ENCODE data around the gene TSPAN10.

TSPAN10 gene
- 0 to 1.1 (median 0.33) reads per million in 9 experiments for total RNA-seq

- Mint-ChIP-seq H3K4me3 (peak within 1 kb of the TSS; percentile 82 to 85), H3K27ac (peak within 1 kb of the TSS; percentile 84 to 92), H3K27me3 (no peaks in the 10 kb centered on the region), H3K36me3 (ENCODE audit: insufficient read depth) (no peaks in the 10 kb centered on the region), H3K9me3 (no peaks in the 10 kb centered on the region), H3K4me1 (ENCODE audit: low read depth in 2 of 2) (peaks cover 11 to 14% of the 10 kb centered on the region in 2 donors)
- DNase-seq (peak; percentile 68 to 75 (median 72)), ATAC-seq (replicated peaks) (peak; percentile 92)
These were observed at the start of gene TSPAN10, which contains the start of gene NPLOC4 for GRCh38 chr17:81636505-81637288. TSPAN10 (plus strand) TSS chr17:81637196; CDS start chr17:81642413, 5,217 bp downstream. NPLOC4 (minus strand) TSS chr17:81637112; CDS start chr17:81636930, 182 bp downstream.

DNA sequence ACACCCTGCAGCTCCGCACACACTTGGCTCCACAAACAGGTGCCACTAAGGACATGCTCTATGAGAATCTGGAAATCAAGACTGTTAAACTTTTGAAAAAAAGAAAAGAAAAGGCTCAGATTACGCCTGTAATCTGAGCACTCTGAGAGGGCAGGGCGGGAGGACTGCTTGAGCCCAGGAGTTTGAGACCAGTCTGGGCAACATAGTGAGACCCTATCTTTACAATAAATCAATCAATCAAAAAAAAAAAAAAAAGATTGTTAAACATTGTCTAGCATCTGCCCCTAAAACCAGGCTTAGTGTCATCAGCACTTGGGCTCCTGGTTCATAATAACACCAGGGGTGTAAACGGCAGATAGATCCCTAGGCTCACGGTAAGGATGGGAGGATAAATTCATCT is 47.4 kb upstream of the TSPAN10 start:
- Mint-ChIP-seq H3K27ac (no peak overlapping the region), H3K27me3 (no peaks in the 10 kb centered on the region), H3K4me3 (no peak overlapping the region), H3K9me3 (no peaks in the 10 kb centered on the region), H3K4me1 (ENCODE audit: low read depth in 2 of 2) (no peaks in the 10 kb centered on the region), H3K36me3 (ENCODE audit: insufficient read depth) (peaks cover 85% of the 10 kb centered on the region)
- ATAC-seq (replicated peaks) (no peak), DNase-seq (no peak)

DNA sequence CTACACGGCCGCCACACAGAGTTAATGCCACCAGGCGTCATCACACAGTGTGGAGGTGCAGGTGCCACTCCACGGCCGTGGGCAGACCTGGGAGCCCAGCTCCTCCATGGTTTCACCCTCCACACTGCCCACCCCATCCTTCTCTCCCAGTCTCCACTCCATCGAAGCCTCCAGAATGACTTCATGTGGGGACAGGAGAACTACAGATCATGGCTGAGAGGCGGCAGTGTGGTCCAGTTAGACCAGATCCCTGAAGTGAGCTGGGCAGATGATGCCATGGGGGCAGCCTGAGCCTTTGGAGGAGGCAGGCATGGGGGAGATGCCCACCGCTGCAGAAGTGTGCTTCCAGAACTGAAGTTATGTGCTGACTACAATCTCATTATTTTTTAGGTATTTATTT is 46.9 kb upstream of the TSPAN10 start:
- H3K27ac Mint-ChIP-seq = no peak overlapping the region
- no peaks in the 10 kb centered on the region for H3K4me1 Mint-ChIP-seq (ENCODE audit: low read depth in 2 of 2)
- no peak for DNase-seq
- peaks cover 88% of the 10 kb centered on the region for H3K36me3 Mint-ChIP-seq (ENCODE audit: insufficient read depth)
- H3K27me3 Mint-ChIP-seq = no peaks in the 10 kb centered on the region
- H3K4me3 Mint-ChIP-seq = no peak overlapping the region
- H3K9me3 Mint-ChIP-seq = no peaks in the 10 kb centered on the region
- ATAC-seq (replicated peaks) = no peak

DNA sequence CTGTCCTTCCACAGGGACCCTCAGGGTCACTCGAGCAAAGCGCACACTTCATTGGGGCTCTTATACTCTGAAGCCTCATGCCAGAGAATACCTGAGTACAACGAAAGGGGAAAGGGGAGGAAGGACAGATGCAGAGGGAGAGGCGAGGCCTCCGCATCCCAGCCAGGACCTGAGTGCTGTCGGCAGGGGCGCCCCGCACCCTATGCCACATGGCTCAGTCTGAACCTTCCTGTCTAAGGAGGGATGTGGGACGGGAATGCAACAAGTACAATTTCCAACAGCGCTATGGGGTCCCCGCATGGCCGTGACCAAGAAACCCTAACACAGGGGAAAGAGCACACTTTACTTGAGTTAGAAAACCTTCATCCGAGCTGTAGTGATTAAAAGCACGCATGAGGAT is 45.0 kb upstream of the TSPAN10 start:
- peaks cover 90% of the 10 kb centered on the region for H3K36me3 Mint-ChIP-seq (ENCODE audit: insufficient read depth)
- H3K27me3 Mint-ChIP-seq = no peaks in the 10 kb centered on the region
- H3K4me3 Mint-ChIP-seq = no peak overlapping the region
- H3K4me1 Mint-ChIP-seq (ENCODE audit: low read depth in 2 of 2) = no peaks in the 10 kb centered on the region
- H3K9me3 Mint-ChIP-seq = no peaks in the 10 kb centered on the region
- ATAC-seq (replicated peaks) (no peak), DNase-seq (no peak)
- no peak overlapping the region for H3K27ac Mint-ChIP-seq

DNA sequence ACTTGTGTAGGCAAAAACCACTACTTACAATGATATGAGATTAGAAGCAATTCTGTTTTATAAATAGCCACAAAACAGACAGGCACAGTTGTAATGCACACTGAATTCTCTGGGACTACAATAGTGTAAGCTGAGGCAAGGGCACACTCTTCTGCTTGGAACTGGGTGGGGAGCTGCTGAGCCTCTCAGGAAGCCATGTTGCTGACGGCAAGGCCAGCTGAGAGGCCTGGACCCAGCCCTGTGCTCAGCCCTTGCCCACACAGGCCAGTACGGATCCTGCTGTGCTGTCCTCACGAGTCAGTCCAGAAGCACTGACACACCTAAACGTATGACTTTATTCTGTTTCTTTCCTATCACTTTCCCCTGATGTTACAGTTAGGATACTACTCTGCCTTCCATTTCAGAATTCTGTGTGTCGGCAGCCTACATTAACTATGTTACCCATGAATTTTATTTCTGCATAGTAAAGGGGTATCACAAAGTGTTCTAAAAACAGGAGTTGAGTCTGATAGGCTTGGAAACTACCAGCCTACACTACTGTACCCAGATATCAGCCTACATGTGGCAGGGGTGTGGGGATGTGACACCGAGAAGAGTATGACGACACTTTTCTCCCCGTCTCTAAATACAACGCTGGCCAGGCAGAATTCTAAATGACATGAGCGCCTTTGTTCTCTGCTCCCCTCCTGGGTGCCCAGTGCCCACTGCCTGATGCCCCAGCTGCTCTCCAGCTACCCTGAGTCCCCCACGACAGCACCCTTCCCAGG is 43.7 kb upstream of the TSPAN10 start:
- Mint-ChIP-seq H3K9me3 (no peaks in the 10 kb centered on the region), H3K4me3 (no peak overlapping the region), H3K4me1 (ENCODE audit: low read depth in 2 of 2) (peaks cover 0 to 3% of the 10 kb centered on the region in 2 donors), H3K27ac (no peak overlapping the region), H3K36me3 (ENCODE audit: insufficient read depth) (peaks cover 90% of the 10 kb centered on the region), H3K27me3 (no peaks in the 10 kb centered on the region)
- ATAC-seq (replicated peaks) (no peak), DNase-seq (no peak)

- ATAC-seq (replicated peaks) (no peak), DNase-seq (no peak)
- Mint-ChIP-seq H3K9me3 (no peaks in the 10 kb centered on the region), H3K4me3 (no peak overlapping the region), H3K27me3 (no peaks in the 10 kb centered on the region), H3K4me1 (ENCODE audit: low read depth in 2 of 2) (peaks cover 5 to 13% of the 10 kb centered on the region in 2 donors), H3K36me3 (ENCODE audit: insufficient read depth) (peaks cover 75% of the 10 kb centered on the region), H3K27ac (no peak overlapping the region)
These were observed 37.1 kb upstream of the TSPAN10 start for GRCh38 chr17:81599719-81600486.

DNA sequence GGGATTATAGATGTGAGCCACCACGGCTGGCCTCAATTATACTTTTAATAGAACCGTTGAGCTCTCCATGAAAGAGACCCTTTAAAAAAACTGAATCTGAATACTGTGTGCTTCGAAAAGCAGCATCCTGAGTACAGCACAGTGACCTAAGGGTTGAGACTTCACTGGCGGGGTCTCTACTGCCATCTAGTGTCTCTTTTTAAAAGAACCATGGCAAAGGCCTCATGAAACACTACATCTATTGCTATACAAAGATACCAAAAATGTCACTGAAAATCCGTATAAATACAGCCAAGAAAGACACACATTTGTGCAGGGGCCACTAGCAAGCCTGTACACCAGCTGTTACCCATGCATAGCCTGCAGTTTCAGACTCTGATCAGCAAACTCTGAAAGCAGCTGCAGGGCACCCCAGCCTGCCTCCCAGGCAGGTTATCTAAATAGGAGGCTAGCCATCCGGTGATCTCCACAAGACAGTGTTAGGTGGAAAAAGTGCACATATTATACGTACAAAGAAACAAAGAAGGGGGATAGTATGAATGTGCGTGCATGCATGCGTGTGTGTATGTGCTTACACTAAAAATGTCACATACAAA is 35.4 kb upstream of the TSPAN10 start:
- ATAC-seq (replicated peaks) (peak; percentile 89), DNase-seq (peak; percentile 40 to 48 (median 47))
- Mint-ChIP-seq H3K27ac (peak overlapping the region; percentile 34 to 76), H3K4me1 (ENCODE audit: low read depth in 2 of 2) (peaks cover 5 to 13% of the 10 kb centered on the region in 2 donors), H3K27me3 (no peaks in the 10 kb centered on the region), H3K9me3 (no peaks in the 10 kb centered on the region), H3K4me3 (no peak overlapping the region), H3K36me3 (ENCODE audit: insufficient read depth) (peaks cover 75% of the 10 kb centered on the region)

DNA sequence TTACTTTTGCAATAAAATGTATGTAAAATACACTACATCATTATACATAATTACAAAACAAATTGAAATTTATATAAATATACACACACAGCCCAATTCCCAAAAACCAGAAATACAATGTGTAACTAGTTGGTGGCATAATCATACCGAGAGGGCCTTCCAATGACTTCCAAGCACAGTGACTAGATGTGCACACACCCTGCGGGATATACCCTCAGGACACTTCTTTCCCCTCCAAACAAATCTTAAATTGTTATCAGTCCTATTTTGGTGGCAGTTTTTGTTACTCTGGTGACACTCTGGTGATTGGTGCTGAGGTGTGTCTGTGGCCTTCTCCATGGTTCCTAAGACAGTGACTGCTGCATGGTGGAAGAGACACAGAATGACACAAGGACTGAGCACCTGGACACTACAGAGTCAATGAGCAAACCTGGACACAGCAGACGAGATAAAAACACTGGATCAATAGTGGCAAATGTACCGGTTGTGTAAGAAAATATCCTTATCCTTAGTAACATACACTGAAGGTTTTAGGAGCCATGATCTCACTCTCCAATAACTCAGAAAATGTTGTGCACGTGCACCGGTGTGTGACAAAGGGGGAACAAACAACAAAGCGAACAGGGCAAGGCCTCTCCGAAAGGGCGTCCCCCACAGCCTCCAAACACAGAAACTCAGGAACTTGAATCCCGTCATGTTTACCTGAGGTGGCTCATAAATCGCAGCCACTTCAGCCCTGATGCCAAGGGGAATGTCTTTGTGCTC is 33.0 kb upstream of the TSPAN10 start:
- no peak overlapping the region for H3K27ac Mint-ChIP-seq
- no peak for DNase-seq
- no peaks in the 10 kb centered on the region for H3K27me3 Mint-ChIP-seq
- no peaks in the 10 kb centered on the region for H3K9me3 Mint-ChIP-seq
- H3K4me1 Mint-ChIP-seq (ENCODE audit: low read depth in 2 of 2) = peaks cover 5 to 7% of the 10 kb centered on the region in 2 donors
- peaks cover 71% of the 10 kb centered on the region for H3K36me3 Mint-ChIP-seq (ENCODE audit: insufficient read depth)
- no peak overlapping the region for H3K4me3 Mint-ChIP-seq
- no peak for ATAC-seq (replicated peaks)

DNA sequence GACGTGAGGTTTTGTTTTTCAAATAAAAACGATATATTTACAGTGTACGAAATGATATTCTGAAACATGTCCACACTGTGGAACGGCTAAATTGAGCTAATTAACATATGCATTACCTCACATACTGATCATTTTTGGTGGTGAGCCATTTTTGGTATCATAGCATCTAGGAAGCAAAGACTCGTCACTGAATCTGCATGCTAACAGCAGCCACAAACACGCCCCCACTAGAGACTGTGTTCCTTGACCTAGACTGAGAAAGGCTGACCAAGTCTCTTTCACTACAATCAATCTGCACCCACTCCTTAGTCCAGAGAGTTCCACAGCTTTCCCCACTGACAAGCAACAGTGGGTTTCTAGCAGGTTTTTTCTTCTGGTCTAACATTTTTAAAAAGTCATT is 29.6 kb upstream of the TSPAN10 start:
- DNase-seq (no peak), ATAC-seq (replicated peaks) (no peak)
- no peaks in the 10 kb centered on the region for H3K27me3 Mint-ChIP-seq
- H3K4me1 Mint-ChIP-seq (ENCODE audit: low read depth in 2 of 2) = peaks cover 0 to 6% of the 10 kb centered on the region in 2 donors
- H3K4me3 Mint-ChIP-seq = no peak overlapping the region
- no peak overlapping the region for H3K27ac Mint-ChIP-seq
- peaks cover 66% of the 10 kb centered on the region for H3K36me3 Mint-ChIP-seq (ENCODE audit: insufficient read depth)
- H3K9me3 Mint-ChIP-seq = no peaks in the 10 kb centered on the region

- Mint-ChIP-seq H3K27me3 (no peaks in the 10 kb centered on the region), H3K4me3 (no peak overlapping the region), H3K4me1 (ENCODE audit: low read depth in 2 of 2) (peaks cover 0 to 6% of the 10 kb centered on the region in 2 donors), H3K36me3 (ENCODE audit: insufficient read depth) (peaks cover 72% of the 10 kb centered on the region), H3K27ac (no peak overlapping the region), H3K9me3 (no peaks in the 10 kb centered on the region)
- ATAC-seq (replicated peaks) (no peak), DNase-seq (no peak)
These were observed 28.9 kb upstream of the TSPAN10 start for GRCh38 chr17:81608082-81608481.

- ATAC-seq (replicated peaks) (no peak), DNase-seq (no peak)
- Mint-ChIP-seq H3K9me3 (no peaks in the 10 kb centered on the region), H3K36me3 (ENCODE audit: insufficient read depth) (peaks cover 78% of the 10 kb centered on the region), H3K4me3 (no peak overlapping the region), H3K27me3 (no peaks in the 10 kb centered on the region), H3K27ac (peak overlapping the region in 1 of 2 donors; percentile 35), H3K4me1 (ENCODE audit: low read depth in 2 of 2) (peaks cover 2 to 6% of the 10 kb centered on the region in 2 donors)
These were observed 28.4 kb upstream of the TSPAN10 start for GRCh38 chr17:81608605-81609004.

- DNase-seq (no peak), ATAC-seq (replicated peaks) (no peak)
- Mint-ChIP-seq H3K27me3 (no peaks in the 10 kb centered on the region), H3K4me1 (ENCODE audit: low read depth in 2 of 2) (peaks cover 10 to 15% of the 10 kb centered on the region in 2 donors), H3K27ac (no peak overlapping the region), H3K4me3 (no peak overlapping the region), H3K9me3 (no peaks in the 10 kb centered on the region), H3K36me3 (ENCODE audit: insufficient read depth) (peaks cover 78% of the 10 kb centered on the region)
These were observed 27.3 kb upstream of the TSPAN10 start for GRCh38 chr17:81609541-81610311.
